GF-D8 (cell line): ENCODE results near the gene SLC32A1.

Source experiments
- DNase-seq: peaks from one replicate; lab custom pipeline; 2025; lab: John Stamatoyannopoulos, UW

Gene SLC32A1, protein sequence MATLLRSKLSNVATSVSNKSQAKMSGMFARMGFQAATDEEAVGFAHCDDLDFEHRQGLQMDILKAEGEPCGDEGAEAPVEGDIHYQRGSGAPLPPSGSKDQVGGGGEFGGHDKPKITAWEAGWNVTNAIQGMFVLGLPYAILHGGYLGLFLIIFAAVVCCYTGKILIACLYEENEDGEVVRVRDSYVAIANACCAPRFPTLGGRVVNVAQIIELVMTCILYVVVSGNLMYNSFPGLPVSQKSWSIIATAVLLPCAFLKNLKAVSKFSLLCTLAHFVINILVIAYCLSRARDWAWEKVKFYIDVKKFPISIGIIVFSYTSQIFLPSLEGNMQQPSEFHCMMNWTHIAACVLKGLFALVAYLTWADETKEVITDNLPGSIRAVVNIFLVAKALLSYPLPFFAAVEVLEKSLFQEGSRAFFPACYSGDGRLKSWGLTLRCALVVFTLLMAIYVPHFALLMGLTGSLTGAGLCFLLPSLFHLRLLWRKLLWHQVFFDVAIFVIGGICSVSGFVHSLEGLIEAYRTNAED

DNA sequence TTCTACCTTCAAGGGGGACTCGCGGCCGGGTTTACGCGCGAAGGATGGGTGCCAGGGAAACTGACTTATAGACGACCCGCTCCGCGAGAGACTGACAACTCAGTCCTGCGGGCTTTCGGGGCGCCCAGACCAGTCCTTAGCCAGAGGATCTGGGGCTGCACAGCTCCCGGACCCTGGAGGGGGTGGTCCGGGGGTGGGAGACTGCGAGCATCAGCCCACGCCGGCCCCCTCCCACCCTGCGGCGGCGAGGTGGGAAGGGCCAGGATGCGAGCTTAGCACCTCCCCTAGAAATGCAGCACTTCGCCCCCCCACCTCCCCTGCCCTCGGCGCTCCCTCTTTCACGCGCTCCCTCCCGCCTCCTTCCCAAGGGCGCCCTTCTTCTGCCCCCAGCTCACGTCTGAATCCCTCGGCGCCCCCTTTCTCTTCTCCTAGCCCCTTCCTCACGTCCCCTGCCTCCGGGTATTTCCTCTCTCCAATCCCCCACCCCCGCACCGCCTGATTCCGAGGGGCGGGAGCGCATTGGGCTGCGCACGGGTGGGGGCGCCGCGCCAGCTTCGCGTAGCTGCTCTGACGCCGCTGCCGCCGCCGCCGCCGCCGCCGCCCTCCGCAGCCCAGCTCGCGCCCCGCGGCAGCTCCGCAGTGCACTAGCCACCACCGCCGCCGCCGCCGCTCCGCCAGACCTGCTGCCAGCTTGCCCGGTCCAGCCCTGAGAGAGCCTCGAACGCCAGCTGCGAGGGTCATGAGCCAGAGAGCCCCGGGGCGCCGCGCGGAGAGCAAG is at the start of gene SLC32A1:
Gene SLC32A1 (plus strand): TSS at position 639 of the 778 bp plus-strand sequence. CDS start 239 bp downstream, outside the sequence.
- DNase-seq, result no peak

DNA sequence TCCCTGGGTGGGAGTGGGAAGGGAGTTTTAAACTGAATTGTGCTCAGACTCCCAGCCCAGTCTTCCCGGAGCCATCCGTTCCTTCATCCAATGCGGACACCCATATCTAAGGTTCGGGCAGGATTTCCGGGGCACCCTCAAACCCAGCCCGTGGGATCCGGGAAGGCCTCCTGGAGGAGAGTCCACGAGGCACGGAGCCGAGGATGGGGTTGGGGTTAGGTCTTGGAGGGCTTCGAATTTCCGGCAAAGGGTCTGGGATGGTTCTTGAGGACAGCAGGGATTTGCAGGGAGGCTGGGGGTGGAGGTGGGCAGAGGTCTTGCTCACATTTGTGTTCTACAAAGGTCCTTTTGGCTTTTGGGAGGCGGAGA is 49.5 kb upstream of the SLC32A1 start:
- no peak for DNase-seq

DNA sequence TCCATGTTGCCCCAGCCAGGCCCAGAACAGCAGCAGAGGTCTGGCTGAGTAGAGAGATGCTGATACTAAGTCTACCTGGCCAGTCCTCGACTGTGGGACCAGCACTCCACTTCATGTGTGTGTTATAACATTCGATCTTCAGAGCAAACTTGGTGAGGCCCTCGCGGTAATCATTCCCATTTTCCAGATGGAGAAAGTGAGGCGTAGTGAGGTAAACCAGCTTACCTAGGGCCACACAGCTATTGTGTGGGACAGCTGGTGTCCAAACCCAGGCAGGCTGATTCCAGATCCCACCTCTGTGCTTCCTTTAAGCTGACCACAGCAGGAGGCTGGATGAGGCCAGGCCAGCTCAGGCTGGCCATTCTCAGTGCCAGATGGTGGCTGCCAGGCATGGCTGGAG is 47.7 kb upstream of the SLC32A1 start:
- no peak for DNase-seq

DNA sequence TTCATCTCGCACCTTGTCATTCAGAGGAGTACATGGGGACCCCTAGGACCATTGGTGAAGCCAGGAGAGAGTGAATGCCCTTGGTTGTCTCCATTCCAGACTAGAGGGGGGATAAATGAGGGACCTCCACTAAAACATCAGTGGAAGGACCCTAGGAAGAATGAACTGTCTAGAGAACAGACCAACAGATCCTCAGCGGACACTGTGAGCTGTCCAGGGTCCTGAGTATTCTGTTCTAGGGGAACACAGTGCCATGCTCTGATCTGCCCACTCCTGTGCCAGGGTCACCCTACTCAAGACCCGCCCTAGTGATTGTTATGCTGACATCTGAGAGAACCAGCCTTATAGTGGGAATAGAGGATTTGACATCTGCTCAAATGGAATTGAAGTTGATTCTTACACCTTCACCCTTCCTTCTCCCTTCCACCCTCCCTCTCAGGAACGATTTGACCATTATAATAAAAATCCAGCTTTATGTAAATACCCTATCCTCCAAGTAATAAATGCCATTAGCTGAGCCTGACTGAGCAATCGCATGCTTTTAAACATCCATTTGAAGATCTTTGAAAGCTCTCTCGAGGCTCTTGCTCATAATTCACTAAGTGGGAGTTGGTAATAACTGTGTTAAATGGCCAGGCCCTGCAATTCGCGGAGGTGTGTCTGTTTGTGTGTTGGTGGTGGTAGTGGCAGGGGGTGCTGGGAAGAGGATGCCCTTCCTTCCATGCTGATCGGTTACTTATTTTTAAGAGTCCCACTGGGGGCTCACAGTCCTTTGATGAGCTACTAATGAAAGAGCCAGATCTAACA is 43.6 kb upstream of the SLC32A1 start:
- DNase-seq, result no peak

DNA sequence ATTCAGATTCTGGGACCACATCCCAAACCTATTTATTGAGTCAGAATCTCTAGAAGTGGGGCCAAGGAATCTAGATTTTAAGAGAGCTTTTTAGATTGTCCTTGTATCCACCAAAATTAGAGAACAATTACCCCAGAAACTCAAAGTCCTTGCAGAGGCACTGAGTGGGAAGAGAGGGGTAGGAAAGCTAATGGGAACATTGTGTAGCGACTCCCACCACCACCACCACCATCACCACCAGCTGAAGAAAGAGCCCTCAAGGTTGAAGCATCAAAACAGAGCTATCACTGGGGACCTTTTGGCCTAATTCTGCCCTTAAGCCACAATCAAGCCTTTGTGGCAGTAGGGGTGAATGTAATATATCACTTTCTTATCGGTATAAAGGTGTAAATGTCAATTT is 39.0 kb upstream of the SLC32A1 start:
- no peak for DNase-seq

DNA sequence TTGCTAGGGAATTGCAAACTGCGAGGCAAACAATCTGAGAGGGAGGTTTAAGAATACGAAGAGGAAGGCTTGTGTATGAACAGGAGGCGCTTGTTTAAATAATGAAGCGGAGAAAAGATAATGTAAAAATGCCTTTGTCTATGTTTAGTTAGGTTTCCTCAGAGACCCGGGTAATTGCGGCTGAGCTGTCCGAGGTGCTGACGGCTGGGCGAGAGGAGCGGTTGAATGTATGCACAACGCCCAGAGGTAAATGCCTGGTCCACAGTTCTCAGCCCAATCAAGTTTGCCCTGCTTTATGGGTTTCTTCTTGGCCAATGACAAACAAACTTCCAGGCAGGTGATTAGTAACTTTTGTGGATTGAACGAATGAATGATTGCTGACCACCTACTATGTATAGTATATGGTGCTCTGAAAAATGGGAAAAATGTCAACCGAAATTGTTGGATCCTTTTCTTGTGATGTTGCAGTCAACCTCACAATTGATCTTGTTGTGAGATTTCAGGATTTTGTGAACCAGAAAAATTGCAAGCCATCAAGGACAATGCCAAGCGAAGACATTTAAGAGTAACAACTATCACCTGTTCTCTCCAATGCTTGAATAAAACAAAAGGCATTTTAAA is 38.3 kb upstream of the SLC32A1 start:
- DNase-seq, result no peak

DNA sequence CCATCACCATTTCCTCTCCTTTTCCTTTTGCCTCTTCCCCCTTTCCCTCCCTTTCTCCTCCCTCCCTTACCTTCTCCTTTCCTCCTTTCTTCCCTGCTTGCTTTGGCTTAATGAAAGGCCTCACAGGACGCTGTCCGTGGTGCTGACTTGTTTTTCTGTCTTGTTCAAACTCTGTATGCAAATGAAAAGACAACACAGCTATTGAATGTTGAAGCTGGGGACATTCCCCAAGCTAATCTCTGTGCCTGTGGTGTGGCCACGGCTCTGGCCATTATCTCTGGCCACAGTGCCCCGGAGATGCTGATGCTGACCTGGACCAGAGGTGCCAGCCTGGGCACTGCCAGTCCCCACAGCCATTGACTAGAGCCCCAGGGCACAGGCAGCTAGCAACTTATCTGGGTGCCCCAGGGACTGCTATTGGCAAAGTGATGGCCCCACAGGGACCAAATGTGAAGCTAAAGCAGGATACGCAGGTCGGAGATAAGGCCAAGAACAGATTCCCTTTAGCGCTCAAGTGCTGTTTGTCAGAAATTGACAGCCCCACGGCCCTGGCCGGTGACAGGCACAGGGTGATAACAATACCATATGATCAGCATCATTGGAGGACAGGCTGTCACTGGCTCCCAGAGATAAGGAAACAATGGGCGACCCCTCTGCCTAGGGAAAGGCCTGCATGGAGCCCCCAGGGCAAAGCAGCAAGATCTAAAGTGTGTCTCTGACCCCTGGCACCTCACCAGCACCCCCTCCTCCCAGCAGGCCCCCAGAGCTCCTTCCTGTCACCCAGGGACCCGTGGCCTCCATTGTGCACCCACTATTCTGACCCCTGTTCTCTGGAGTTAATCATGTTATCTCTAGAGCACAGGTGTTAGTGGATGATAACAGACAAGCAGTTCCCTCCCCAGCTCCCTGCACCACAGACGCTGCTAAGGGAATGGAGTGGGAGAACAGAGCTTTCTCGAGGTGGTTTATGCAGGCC is 31.6 kb upstream of the SLC32A1 start:
- DNase-seq, result no peak

DNA sequence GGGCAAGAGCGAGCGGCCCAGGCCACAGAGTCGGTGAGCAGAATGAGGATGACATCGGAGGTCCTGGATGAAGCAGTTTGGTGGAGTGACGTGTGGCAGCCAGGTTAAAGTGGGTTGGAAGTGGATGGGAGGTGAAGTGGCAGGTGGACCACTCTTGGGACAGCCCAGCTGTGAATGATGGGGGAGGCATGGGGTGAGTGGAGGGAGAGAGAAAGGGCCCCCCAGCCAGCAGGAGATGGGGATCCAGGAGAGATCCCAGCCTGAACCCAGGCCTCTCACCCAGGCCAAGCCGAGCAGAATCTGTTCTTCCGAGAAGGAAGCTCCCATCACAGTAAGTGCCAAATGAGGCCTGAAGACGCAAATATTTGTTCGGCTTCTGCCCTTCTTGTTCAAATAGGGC is 27.0 kb upstream of the SLC32A1 start:
- DNase-seq, result no peak

DNA sequence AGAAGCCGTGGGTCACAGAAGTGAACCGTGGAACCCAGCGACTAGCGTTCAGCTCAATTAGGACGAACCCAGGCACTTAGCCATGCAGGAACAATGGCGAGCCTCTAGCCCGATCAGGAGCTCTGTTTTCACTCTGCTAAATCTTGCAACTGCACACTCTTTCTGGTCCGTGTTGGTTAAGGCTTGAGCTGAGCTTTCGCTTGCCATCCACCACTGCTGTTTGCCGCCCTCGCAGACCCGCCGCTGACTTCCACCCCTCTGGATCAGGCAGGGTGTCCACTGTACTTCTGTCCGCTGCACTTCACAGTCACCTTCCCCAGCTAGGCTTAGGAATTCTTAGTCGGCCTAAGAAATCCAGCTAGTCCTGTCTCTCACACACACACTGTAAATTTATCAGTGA is 25.7 kb upstream of the SLC32A1 start:
- DNase-seq, result no peak

DNA sequence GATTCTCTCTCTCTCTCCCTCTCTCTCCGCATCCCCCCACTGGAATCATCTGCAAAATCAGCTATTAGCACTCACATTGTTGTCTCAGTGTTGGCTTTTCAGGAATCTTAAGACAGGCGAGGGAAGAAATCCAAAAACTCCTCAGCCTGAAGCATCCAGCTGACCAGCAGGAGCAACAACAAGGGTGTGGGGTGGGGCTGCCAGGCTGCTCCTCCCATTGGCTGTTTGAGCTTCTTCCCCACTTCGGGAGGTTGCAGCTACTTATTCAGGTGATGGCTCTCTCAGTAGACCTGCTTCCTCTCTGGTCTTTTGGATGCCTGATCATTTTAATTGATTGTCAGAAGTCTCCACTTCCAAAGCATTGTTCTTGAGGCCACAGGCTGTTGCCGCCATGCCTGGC is 24.1 kb upstream of the SLC32A1 start:
- DNase-seq, result no peak

DNA sequence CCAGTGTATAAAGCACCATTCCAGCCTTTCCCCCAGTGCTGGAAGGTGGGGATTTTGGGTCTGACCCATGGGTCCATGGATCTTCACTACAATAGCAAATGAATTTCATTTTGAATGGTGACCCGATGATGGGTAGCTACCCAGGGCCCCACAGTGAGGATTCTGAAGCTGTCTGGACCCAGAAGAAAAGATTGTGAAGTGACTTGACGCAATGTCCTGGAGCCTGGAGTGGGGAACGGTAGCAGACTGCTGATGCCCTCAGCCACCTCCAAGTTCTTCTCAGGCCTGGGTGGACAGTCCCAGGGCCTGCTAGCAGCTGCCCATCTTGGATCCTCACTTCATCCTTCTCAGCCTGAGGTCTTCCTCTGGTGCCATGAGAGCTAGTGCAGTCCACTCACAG is 23.4 kb upstream of the SLC32A1 start:
- no peak for DNase-seq

DNA sequence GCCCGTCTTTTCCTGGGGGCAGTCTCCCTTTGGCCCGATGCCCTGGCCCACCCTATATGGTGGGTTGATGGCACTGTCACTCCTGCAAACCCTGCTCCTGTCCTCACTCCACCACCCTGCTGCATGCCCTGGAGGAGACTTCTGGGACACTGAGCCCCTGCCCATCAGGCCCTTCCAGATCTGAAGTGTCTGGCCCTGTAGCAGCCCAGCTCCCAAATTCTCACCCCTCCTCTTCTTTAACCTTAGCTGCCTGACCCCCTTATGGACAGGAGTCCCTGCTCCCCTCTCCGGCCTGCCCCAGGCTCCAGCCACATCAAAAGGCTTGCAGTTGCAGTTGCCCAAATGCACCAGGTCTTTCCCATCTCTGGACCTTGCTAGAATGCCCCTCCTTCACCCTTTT is 20.8 kb upstream of the SLC32A1 start:
- DNase-seq, result no peak

DNA sequence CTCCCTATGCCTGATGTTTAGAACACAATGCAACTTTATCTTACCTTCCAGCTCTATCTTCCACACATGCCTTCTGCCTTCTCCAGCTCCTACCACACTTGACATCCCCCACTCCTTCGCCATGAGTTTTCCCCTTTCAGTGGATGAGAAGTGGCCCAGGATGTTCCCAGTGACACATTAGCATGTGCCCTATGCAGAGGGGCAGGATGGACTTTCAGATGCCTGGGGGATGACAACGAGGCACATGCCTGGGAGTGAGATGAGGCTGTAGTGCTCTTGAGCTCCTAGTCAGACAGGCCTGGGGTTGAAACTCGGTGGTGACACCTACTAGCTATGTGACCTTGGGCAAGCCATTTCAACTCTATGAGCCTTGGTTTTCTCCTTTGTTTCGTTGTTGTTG is 20.1 kb upstream of the SLC32A1 start:
- DNase-seq, result no peak

DNA sequence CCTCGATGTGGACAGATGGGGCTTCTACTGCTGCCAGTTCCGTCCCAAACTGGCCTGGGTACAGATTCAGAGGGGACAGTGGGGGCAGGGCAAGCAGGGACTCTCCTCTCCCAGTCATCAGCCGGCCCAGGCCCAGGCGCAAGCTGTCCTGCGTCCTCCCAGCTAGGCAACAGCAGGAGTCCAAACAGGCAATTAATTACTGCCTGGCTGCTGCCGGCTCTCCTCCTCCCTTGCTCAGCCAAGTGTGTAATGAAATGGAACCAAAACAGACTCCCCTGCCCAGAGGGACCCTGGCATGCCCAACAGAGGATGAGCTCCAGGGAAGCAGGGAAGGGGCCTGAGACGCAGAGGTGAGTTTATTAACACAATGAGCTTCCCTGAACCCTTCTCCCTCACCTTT is 17.8 kb upstream of the SLC32A1 start:
- no peak for DNase-seq

DNA sequence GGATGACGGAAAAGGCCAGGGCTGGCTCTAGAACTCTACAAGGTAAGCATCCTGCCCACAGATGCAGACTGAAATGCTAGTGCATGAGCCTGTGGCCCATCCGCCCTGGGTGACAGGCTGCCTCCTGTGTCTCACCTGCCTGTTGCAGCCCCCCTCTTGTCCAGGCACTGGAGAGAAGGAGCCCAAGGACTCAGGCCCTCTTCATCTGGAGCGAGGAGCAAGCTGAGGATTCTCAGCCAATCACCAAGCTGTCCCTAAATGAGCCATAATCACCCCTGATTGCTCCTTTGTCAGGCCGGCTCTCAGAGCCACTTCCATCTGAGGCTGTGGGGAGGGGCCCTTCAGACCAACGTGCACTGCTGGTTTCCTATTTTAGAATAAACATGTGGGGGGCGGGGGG is 10.0 kb upstream of the SLC32A1 start:
- DNase-seq, result no peak

DNA sequence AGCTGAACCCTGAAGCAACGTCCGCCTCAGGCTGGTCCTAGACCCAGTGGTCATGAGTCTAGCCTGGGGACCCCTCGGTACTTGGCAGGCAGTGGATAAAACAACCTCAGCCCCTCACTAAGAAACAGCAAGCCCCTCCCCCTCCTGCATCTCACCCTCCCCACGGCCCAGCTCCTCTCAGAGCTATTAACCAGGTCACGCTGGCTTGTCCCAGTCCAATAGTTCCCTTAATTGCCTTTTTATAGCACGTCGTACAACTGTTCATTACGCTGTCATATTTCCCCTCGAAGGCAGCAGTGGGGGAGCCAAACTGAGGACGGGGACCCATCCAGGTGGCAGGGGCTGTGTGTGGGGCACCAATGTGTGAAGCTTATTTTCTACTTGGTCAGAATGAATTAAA is 8.6 kb upstream of the SLC32A1 start:
- DNase-seq, result no peak

DNA sequence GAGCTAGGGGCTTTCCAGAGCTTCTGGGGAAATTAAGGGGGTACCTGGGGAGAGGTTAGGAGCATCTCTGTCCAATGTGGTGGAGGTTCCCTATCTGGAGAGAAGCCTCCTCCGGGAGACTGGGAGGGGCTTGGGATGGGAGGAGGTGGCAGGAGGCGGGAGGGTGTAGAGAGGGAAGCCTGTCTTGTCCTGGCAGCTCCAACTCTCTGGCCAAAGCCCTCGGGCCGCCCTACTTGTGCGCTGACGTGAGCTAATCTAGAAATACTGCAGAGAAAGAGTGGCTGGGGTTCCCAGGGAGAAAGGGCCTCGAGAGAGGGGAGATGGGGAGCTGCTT is 1.6 kb upstream of the SLC32A1 start:
- no peak for DNase-seq

DNA sequence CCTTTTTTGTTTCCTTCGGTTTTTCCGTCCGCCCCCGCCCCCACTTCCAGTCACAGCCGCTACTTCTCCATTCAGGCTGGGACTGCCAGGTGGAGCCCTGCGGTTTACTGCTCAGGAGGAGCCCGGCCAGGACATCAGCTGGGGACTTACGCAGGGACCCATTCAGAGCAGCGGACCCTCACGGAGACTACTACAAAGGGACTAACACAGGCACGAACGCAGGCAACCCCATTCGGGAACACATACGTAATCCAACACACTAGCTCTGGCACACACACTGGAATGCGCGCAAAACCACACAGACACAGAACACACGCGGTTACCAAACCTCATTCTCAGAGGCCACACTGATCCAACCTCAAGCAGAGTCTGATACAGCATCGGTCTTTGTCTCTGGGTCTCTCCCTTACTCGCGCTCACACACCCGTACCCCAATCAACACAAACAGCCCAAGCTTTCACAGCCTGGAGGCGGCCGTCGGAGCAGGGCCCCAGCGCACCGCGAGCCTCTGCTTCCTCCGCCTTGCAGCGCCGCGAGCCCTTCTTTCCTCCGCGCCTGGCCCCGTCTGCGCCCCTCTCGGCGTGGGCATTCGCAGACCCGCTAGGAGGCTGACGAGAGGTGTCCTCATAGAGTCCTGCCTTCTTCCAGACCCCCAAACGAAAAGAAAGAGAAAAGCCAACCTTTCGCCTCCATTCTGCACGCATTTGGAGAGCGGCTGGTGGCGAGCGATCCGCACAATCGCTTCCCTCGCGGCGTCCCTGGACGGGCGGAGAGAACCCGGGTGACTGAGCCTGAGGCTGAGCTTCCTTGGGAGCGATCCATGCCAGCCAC is 1.1 kb upstream of the SLC32A1 start:
- DNase-seq, result peak; percentile 21

DNA sequence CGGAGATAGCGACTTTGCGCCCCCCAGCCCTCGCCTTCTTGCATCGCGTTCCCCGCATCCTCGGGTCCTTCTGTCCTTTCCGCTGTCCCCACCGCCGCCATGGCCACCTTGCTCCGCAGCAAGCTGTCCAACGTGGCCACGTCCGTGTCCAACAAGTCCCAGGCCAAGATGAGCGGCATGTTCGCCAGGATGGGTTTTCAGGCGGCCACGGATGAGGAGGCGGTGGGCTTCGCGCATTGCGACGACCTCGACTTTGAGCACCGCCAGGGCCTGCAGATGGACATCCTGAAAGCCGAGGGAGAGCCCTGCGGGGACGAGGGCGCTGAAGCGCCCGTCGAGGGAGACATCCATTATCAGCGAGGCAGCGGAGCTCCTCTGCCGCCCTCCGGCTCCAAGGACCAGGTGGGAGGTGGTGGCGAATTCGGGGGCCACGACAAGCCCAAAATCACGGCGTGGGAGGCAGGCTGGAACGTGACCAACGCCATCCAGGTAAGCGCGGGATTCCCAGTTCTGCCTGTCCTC is 401 bp downstream of the SLC32A1 start:
- no peak for DNase-seq
